ENCODE measurements around the gene UBE2O.

DNA sequence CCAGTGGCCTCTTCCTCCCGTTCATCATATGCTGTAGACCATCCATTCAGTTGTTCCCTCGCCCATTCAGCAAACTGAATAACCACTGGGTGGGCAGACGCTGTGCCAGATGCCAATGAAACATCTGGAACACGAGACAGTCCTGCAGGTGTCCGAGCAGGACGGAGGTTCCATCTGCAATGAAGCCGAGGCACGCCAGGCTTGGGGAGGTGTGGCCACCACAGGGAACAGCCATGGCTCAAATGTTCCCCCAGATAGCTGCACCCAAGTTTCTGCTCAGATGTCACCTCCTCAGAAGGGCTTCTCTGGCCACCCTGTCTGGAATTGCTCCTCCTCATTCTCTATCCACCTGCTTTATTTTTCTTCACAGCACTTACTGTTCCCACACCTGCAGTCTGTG, 30.5 kb downstream of the UBE2O start:
- TF ChIP-seq CTCF (IDR thresholded peaks at IDR 0.05; ENCODE audit: insufficient read depth, low read depth, low read length), result no peak
- no peak for TF ChIP-seq EZH2 (IDR thresholded peaks at IDR 0.05; ENCODE audit: insufficient read depth, low read length)
